IMR-90 (cell line): ENCODE results near the gene IFNAR2. TPM values are rescaled to one million over a fixed set of nuclear protein-coding genes. Genes with fewer than 3 reads are reported as not detected.

Source experiments
- ATAC-seq: fragments of 200-7000 bp; cut with Tn5 transposase; 2 replicates; pipeline ENCODE4 v1.9.1; 2020; ENCODE audit warnings: low read depth, mild to moderate bottlenecking, moderate library complexity
- BruUV-seq: library from RNA; stranded (reverse); fragments of 400-500 nt; replicated peaks from 2 replicates; lab custom pipeline; 2021; lab: Mats Ljungman, UMichigan
- CTCF ChIA-PET: fragments of 300-600 bp; formaldehyde crosslinking; extraction: SDS; loops from one replicate; lab custom pipeline; 2021; ENCODE audit warnings: antibody characterized with exemption; lab: Yijun Ruan, JAX
- POLR2A ChIA-PET: fragments of 300-600 bp; sonication (Branson Sonifier 250); formaldehyde crosslinking; loops from one replicate; lab custom pipeline; 2022; ENCODE audit warnings: antibody characterized with exemption; ENCODE audit not compliant: unreplicated experiment; lab: Charles Lee
- DNase-seq: peaks from one replicate; pipeline ENCODE4 v3.0.0; 2013
- H2AFZ ChIP-seq: replicated peaks from 2 replicates; pipeline ENCODE3; 2013; ENCODE audit warnings: low read length, mild to moderate bottlenecking; ENCODE audit not compliant: poor library complexity
- H2AK5ac ChIP-seq: 2 replicates; pipeline ENCODE4 v1.6.1; 2013; ENCODE audit warnings: low read depth, low read length, inconsistent platforms
- H2AK9ac ChIP-seq: replicated peaks from 2 replicates; pipeline ENCODE3; 2013; ENCODE audit warnings: mild to moderate bottlenecking, low read depth, low read length, moderate library complexity; ENCODE audit not compliant: poor library complexity
- H2BK120ac ChIP-seq: 2 replicates; pipeline ENCODE4 v1.6.1; 2013; ENCODE audit warnings: low read depth, low read length, inconsistent platforms
- H2BK15ac ChIP-seq: 3 replicates; pipeline ENCODE4 v1.6.1; 2013; ENCODE audit warnings: low read depth, low read length, inconsistent platforms
- H2BK20ac ChIP-seq: 2 replicates; pipeline ENCODE4 v1.6.1; 2013; ENCODE audit warnings: low read depth, mild to moderate bottlenecking, inconsistent platforms, low read length, moderate library complexity
- H2BK5ac ChIP-seq: 2 replicates; pipeline ENCODE4 v1.6.1; 2013; ENCODE audit warnings: mild to moderate bottlenecking, low read depth, low read length, inconsistent platforms; ENCODE audit not compliant: poor library complexity, severe bottlenecking
- H3K14ac ChIP-seq: replicated peaks from 2 replicates; pipeline ENCODE4 v1.6.1; 2013; ENCODE audit warnings: low read depth, low read length, inconsistent platforms
- H3K18ac ChIP-seq: 2 replicates; pipeline ENCODE4 v1.6.1; 2013; ENCODE audit warnings: low read depth, low read length, control low read depth
- H3K23ac ChIP-seq: 2 replicates; pipeline ENCODE4 v1.6.1; 2013; ENCODE audit warnings: low read depth, low read length, inconsistent platforms
- H3K27ac ChIP-seq: 2 replicates; pipeline ENCODE4 v1.5.1; 2013; ENCODE audit warnings: mild to moderate bottlenecking, control low read depth, low read length; ENCODE audit not compliant: insufficient read depth
- H3K27me3 ChIP-seq: 2 replicates; pipeline ENCODE4 v1.6.1; 2013; ENCODE audit warnings: low read length; ENCODE audit not compliant: control insufficient read depth, insufficient read depth
- H3K36me3 ChIP-seq: 2 replicates; pipeline ENCODE4 v1.6.1; 2013; ENCODE audit warnings: low read length, mixed read lengths; ENCODE audit not compliant: control insufficient read depth, insufficient read depth
- H3K4ac ChIP-seq: 2 replicates; pipeline ENCODE4 v1.6.1; 2013; ENCODE audit warnings: low read depth, low read length, inconsistent platforms
- H3K4me1 ChIP-seq: 2 replicates; pipeline ENCODE4 v1.6.1; 2013; ENCODE audit warnings: low read length, mixed read lengths; ENCODE audit not compliant: control insufficient read depth, insufficient read depth
- H3K4me2 ChIP-seq: 2 replicates; pipeline ENCODE4 v1.6.1; 2013; ENCODE audit warnings: low read depth, mild to moderate bottlenecking, control low read depth, low read length, moderate library complexity
- H3K4me3 ChIP-seq: 2 replicates; pipeline ENCODE4 v1.5.1; 2013; ENCODE audit warnings: low read depth, mild to moderate bottlenecking, control low read depth, low read length, moderate library complexity; ENCODE audit not compliant: insufficient read depth
- H3K56ac ChIP-seq: 2 replicates; pipeline ENCODE4 v1.6.1; 2013; ENCODE audit warnings: low read length, inconsistent platforms; ENCODE audit not compliant: insufficient read depth; ENCODE audit errors: extremely low read depth
- H3K79me1 ChIP-seq, 2 experiments: 2 replicates each; pipeline ENCODE4 v1.6.1; 2013; ENCODE audit warnings: low read length in 2 of 2, inconsistent platforms in 1 of 2, low read depth in 1 of 2
- H3K9ac ChIP-seq: 2 replicates; pipeline ENCODE4 v1.6.1; 2013; ENCODE audit warnings: low read depth, low read length, control low read depth
- H3K9me1 ChIP-seq: 2 replicates; pipeline ENCODE4 v1.6.1; 2013; ENCODE audit warnings: low read length, inconsistent platforms; ENCODE audit not compliant: insufficient read depth
- H3K9me3 ChIP-seq: 2 replicates; pipeline ENCODE4 v1.6.1; 2013; ENCODE audit warnings: low read length; ENCODE audit not compliant: control insufficient read depth, insufficient read depth
- H4K20me1 ChIP-seq: 2 replicates; pipeline ENCODE4 v1.6.1; 2013; ENCODE audit warnings: low read length, inconsistent platforms; ENCODE audit not compliant: insufficient read depth
- H4K5ac ChIP-seq: 2 replicates; pipeline ENCODE4 v1.6.1; 2013; ENCODE audit warnings: mild to moderate bottlenecking, low read depth, low read length, control low read depth
- H4K8ac ChIP-seq, 2 experiments: 2 replicates each; pipeline ENCODE4 v1.6.1; 2013; ENCODE audit warnings: low read depth in 2 of 2, low read length in 2 of 2, control low read depth in 1 of 2, inconsistent platforms in 1 of 2
- H4K91ac ChIP-seq: 2 replicates; pipeline ENCODE4 v1.6.1; 2013; ENCODE audit warnings: low read depth, low read length, inconsistent platforms; ENCODE audit not compliant: insufficient read depth
- CEBPB ChIP-seq: IDR thresholded peaks from 2 replicates; pipeline ENCODE4 v1.6.1; 2012; ENCODE audit warnings: low read depth, low read length, improper control_type of control experiment
- CHD1 ChIP-seq: IDR thresholded peaks from 2 replicates; pipeline ENCODE4 v1.6.1; 2012; ENCODE audit warnings: low read depth, low read length, improper control_type of control experiment
- FOS ChIP-seq: fragments of 150-350 bp; IDR thresholded peaks from 2 replicates; pipeline ENCODE4 v1.6.1; 2016; ENCODE audit warnings: low read depth, low read length
- MAZ ChIP-seq: IDR thresholded peaks from 2 replicates; pipeline ENCODE4 v1.6.1; 2012; ENCODE audit warnings: low read depth, mild to moderate bottlenecking, low read length, improper control_type of control experiment, moderate library complexity, borderline replicate concordance
- MXI1 ChIP-seq: IDR thresholded peaks from 2 replicates; pipeline ENCODE4 v1.6.1; 2012; ENCODE audit warnings: low read depth, mild to moderate bottlenecking, low read length, moderate library complexity, borderline replicate concordance
- NFE2L2 ChIP-seq: fragments of 150-350 bp; IDR thresholded peaks from 2 replicates; pipeline ENCODE4 v1.6.1; 2016; ENCODE audit warnings: low read depth, mild to moderate bottlenecking, low read length
- RAD21 ChIP-seq: IDR thresholded peaks from 2 replicates; pipeline ENCODE4 v1.6.1; 2012; ENCODE audit warnings: low read length, improper control_type of control experiment
- RCOR1 ChIP-seq: IDR thresholded peaks from 2 replicates; pipeline ENCODE4 v1.6.1; 2012; ENCODE audit warnings: mild to moderate bottlenecking, low read length, improper control_type of control experiment; ENCODE audit not compliant: insufficient replicate concordance
- RFX5 ChIP-seq: IDR thresholded peaks from 2 replicates; pipeline ENCODE4 v1.8.0; 2012; ENCODE audit warnings: low read depth, mild to moderate bottlenecking, low read length, moderate library complexity
- SMC3 ChIP-seq: fragments of 150-350 bp; IDR thresholded peaks from 2 replicates; pipeline ENCODE4 v1.6.1; 2016; ENCODE audit warnings: low read depth, mild to moderate bottlenecking, antibody characterized with exemption, low read length, moderate library complexity
- WGBS, 2 experiments: methylation state at CpG; one replicate each; pipeline versions ENCODE4 v1.1.5 to v1.1.7; 2013; ENCODE audit warnings: missing lambda C conversion rate in 2 of 2; ENCODE audit not compliant: insufficient read length in 1 of 2; ENCODE audit errors: extremely low coverage in 2 of 2; 5-methylcytosine and 5-hydroxymethylcytosine counted together
- dilution Hi-C: fragments of 300-500 bp; cut with HindIII; formaldehyde crosslinking; loops from one replicate; pipeline ENCODE4 v1.14.3; 2018; ENCODE audit warnings: low sequenced_read_pairs; ENCODE audit not compliant: unreplicated experiment
- in situ Hi-C: fragments of 300-500 bp; cut with MboI; formaldehyde crosslinking; loops from 3 replicates; pipeline ENCODE4 v1.14.3; 2019; ENCODE audit warnings: low sequenced_read_pairs, inconsistent platforms, mixed read lengths
- intact Hi-C: fragments of 100-400 bp; cut with micrococcal nuclease; formaldehyde crosslinking; loops from 2 replicates; pipeline ENCODE4 v1.10.0; 2022
- polyA plus RNA-seq, 3 experiments: library from polyadenylated mRNA; depleted of rRNA; stranded (reverse); fragments of >200 nt; gene quantifications; 2 replicates each; pipeline ENCODE4 v1.2.3, GENCODE V29; 2012; ENCODE audit warnings: low replicate concordance in 1 of 3
- total RNA-seq: library from RNA; depleted of rRNA; stranded (reverse); fragments of >200 nt; gene quantifications from 2 replicates; pipeline ENCODE4 v1.2.3, GENCODE V29; 2012
- TF ChIP-seq, protein P1 (sequence below): conservative IDR thresholded peaks from 2 replicates; pipeline ENCODE4 v1.5.1; 2012; ENCODE audit warnings: mild to moderate bottlenecking, low read depth, low read length, improper control_type of control experiment
- TF ChIP-seq, protein P2 (sequence below): fragments of 150-350 bp; IDR thresholded peaks from 2 replicates; pipeline ENCODE4 v1.6.1; 2017; ENCODE audit warnings: mild to moderate bottlenecking, antibody characterized with exemption, low read length, low read depth
- TF ChIP-seq, protein P3 (sequence below): fragments of 150-350 bp; IDR thresholded peaks from 2 replicates; pipeline ENCODE4 v1.6.1; 2016; ENCODE audit warnings: low read depth, mild to moderate bottlenecking, low read length, moderate library complexity, borderline replicate concordance

IFNAR2 gene
- total and polyA plus RNA-seq, 2 of the 4 experiments (the other 2 are of a cell fraction) = 6.3 to 13.9 TPM

DNA sequence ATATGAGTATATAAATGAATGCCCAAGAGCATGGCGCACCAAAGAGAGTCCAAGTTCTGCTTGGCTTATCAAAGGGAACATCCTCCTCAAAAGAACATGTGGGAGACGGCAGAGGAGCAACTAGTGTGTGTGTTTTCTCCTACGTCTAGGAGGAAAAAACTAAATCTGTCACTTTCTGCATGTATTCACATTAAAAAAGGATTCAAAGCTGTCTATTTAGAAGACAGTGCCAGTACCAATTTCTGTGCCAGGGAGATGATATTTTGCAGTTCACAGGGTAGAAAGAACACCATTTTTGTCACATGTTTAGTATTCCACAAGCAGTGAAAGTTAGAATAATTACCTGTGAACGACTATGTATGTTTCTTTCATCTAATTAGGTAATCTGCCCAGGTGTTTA, 42.5 kb upstream of the IFNAR2 start:
- H3K4me2 ChIP-seq = no peak overlapping the region
- no peaks in the 10 kb centered on the region for H3K79me1 ChIP-seq
- H4K8ac ChIP-seq = no peak overlapping the region
- H3K56ac ChIP-seq = no peak overlapping the region
- H3K36me3 ChIP-seq = no peaks in the 10 kb centered on the region
- H4K91ac ChIP-seq = no peak overlapping the region
- no peak overlapping the region for H2BK15ac ChIP-seq
- H4K20me1 ChIP-seq = no peaks in the 10 kb centered on the region
- H3K9me1 ChIP-seq = no peaks in the 10 kb centered on the region
- H3K18ac ChIP-seq = no peak overlapping the region
- H2AK5ac ChIP-seq = no peak overlapping the region
- intact Hi-C loops (no loop called here), in situ Hi-C loops (no loop called here), dilution Hi-C loops (no loop called here)
- no peak overlapping the region for H2AFZ ChIP-seq
- H3K4me3 ChIP-seq = no peak overlapping the region
- no peak overlapping the region for H2BK20ac ChIP-seq
- H3K27ac ChIP-seq = no peak overlapping the region
- ATAC-seq (no peak), DNase-seq (no peak)
- H3K23ac ChIP-seq = no peak overlapping the region
- H2BK5ac ChIP-seq = no peak overlapping the region
- CTCF ChIA-PET = interaction anchor here (3.0 kb wide), 1 partner anchor 10 kb away, joined by 13 read pairs; no protein-coding TSS in a partner anchor
- H2AK9ac ChIP-seq = no peak overlapping the region
- no TSS peak for BruUV-seq
- POLR2A ChIA-PET = no interaction called here
- peaks cover 2% of the 10 kb centered on the region for H3K9me3 ChIP-seq
- H2BK120ac ChIP-seq = no peak overlapping the region
- H3K9ac ChIP-seq = no peak overlapping the region
- no peak overlapping the region for H3K4ac ChIP-seq
- H3K14ac ChIP-seq = no peak overlapping the region
- peaks cover 39% of the 10 kb centered on the region for H3K27me3 ChIP-seq
- no CpG with 5 or more reads among the region's 4 CpGs for WGBS, 2 experiments
- no peak for TF ChIP-seq SMC3
- TF ChIP-seq, protein P1, sequence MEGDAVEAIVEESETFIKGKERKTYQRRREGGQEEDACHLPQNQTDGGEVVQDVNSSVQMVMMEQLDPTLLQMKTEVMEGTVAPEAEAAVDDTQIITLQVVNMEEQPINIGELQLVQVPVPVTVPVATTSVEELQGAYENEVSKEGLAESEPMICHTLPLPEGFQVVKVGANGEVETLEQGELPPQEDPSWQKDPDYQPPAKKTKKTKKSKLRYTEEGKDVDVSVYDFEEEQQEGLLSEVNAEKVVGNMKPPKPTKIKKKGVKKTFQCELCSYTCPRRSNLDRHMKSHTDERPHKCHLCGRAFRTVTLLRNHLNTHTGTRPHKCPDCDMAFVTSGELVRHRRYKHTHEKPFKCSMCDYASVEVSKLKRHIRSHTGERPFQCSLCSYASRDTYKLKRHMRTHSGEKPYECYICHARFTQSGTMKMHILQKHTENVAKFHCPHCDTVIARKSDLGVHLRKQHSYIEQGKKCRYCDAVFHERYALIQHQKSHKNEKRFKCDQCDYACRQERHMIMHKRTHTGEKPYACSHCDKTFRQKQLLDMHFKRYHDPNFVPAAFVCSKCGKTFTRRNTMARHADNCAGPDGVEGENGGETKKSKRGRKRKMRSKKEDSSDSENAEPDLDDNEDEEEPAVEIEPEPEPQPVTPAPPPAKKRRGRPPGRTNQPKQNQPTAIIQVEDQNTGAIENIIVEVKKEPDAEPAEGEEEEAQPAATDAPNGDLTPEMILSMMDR = no peak
- no peak for TF ChIP-seq CHD1
- no peak for TF ChIP-seq MAZ
- TF ChIP-seq CEBPB = no peak
- no peak for TF ChIP-seq NFE2L2
- TF ChIP-seq RAD21 = no peak
- no peak for TF ChIP-seq RCOR1
- no peak for TF ChIP-seq FOS
- TF ChIP-seq, protein P2, sequence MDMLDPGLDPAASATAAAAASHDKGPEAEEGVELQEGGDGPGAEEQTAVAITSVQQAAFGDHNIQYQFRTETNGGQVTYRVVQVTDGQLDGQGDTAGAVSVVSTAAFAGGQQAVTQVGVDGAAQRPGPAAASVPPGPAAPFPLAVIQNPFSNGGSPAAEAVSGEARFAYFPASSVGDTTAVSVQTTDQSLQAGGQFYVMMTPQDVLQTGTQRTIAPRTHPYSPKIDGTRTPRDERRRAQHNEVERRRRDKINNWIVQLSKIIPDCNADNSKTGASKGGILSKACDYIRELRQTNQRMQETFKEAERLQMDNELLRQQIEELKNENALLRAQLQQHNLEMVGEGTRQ = no peak
- no peak for TF ChIP-seq MXI1
- TF ChIP-seq, protein P3, sequence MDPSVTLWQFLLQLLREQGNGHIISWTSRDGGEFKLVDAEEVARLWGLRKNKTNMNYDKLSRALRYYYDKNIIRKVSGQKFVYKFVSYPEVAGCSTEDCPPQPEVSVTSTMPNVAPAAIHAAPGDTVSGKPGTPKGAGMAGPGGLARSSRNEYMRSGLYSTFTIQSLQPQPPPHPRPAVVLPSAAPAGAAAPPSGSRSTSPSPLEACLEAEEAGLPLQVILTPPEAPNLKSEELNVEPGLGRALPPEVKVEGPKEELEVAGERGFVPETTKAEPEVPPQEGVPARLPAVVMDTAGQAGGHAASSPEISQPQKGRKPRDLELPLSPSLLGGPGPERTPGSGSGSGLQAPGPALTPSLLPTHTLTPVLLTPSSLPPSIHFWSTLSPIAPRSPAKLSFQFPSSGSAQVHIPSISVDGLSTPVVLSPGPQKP = no peak
- no peak for TF ChIP-seq RFX5
- H3K4me1 ChIP-seq = no peaks in the 10 kb centered on the region
- no peak overlapping the region for H4K5ac ChIP-seq
